GM23338 (cell line): Measurements from ENCODE around the gene DLL1. TPM values are rescaled to one million over a fixed set of nuclear protein-coding genes. Genes with fewer than 3 reads are reported as not detected.

Experiments used
- ATAC-seq: fragments of 200-7000 bp; cut with Tn5 transposase; 3 replicates; pipeline ENCODE4 v1.9.1; 2020
- DNase-seq: peaks from one replicate; pipeline ENCODE4 v3.0.0-alpha.2; 2015; ENCODE audit warnings: low spot score
- H2AFZ ChIP-seq: fragments of 200-600 bp; sonication (generic); 2 replicates; pipeline ENCODE4 v1.8.0; 2016; ENCODE audit warnings: antibody characterized with exemption, mild to moderate bottlenecking, moderate library complexity
- H3F3A ChIP-seq: fragments of 200-600 bp; sonication (generic); replicated peaks from 2 replicates; pipeline ENCODE4 v1.8.0; 2017; ENCODE audit warnings: antibody characterized with exemption, mixed run types, low read depth
- H3K27ac ChIP-seq: fragments of 200-600 bp; sonication (generic); 2 replicates; pipeline ENCODE4 v1.6.1; 2016; ENCODE audit warnings: low read depth
- H3K27me3 ChIP-seq: fragments of 200-600 bp; sonication (generic); 2 replicates; pipeline ENCODE4 v1.8.0; 2016; ENCODE audit warnings: mild to moderate bottlenecking, mixed run types, moderate library complexity; ENCODE audit not compliant: insufficient read depth
- H3K36me3 ChIP-seq: fragments of 200-600 bp; sonication (generic); 2 replicates; pipeline ENCODE4 v1.8.0; 2016; ENCODE audit warnings: mild to moderate bottlenecking; ENCODE audit not compliant: insufficient read depth
- H3K4me1 ChIP-seq: fragments of 200-600 bp; sonication (generic); 2 replicates; pipeline ENCODE4 v1.8.0; 2016; ENCODE audit warnings: mild to moderate bottlenecking, moderate library complexity; ENCODE audit not compliant: insufficient read depth
- H3K4me2 ChIP-seq: fragments of 200-600 bp; sonication (generic); 2 replicates; pipeline ENCODE4 v1.7.1; 2017; ENCODE audit warnings: mixed run types
- H3K4me3 ChIP-seq: fragments of 200-600 bp; sonication (generic); 2 replicates; pipeline ENCODE4 v1.6.1; 2016; ENCODE audit warnings: mixed run types
- H3K79me2 ChIP-seq: fragments of 200-600 bp; sonication (generic); replicated peaks from 2 replicates; pipeline ENCODE4 v1.8.0; 2017; ENCODE audit warnings: mild to moderate bottlenecking; ENCODE audit not compliant: insufficient read depth
- H3K9me2 ChIP-seq: fragments of 200-600 bp; sonication (generic); 2 replicates; pipeline ENCODE4 v1.8.0; 2017; ENCODE audit not compliant: insufficient read depth
- H4K20me1 ChIP-seq: fragments of 200-600 bp; sonication (generic); replicated peaks from 2 replicates; pipeline ENCODE4 v1.8.0; 2017; ENCODE audit warnings: mild to moderate bottlenecking; ENCODE audit not compliant: insufficient read depth
- H3K27ac Mint-ChIP-seq: 2 replicates; pipeline ENCODE4 v1.8.0; 2020; ENCODE audit warnings: inconsistent platforms, mild to moderate bottlenecking, moderate library complexity, mixed read lengths
- H3K27me3 Mint-ChIP-seq: 3 replicates; pipeline ENCODE4 v1.8.0; 2022; ENCODE audit warnings: low read depth, mild to moderate bottlenecking, moderate library complexity, mixed read lengths, inconsistent platforms; ENCODE audit not compliant: insufficient read depth, poor library complexity
- H3K36me3 Mint-ChIP-seq: 3 replicates; pipeline ENCODE4 v1.8.0; 2021; ENCODE audit warnings: low read depth, mild to moderate bottlenecking, inconsistent platforms, moderate library complexity, mixed read lengths
- H3K4me1 Mint-ChIP-seq: 3 replicates; pipeline ENCODE4 v1.8.0; 2020; ENCODE audit warnings: mild to moderate bottlenecking, inconsistent platforms, mixed read lengths
- H3K4me3 Mint-ChIP-seq: 3 replicates; pipeline ENCODE4 v1.8.0; 2021; ENCODE audit warnings: moderate library complexity, mild to moderate bottlenecking, inconsistent platforms, mixed read lengths
- H3K9me3 Mint-ChIP-seq: 3 replicates; pipeline ENCODE4 v1.8.0; 2020; ENCODE audit warnings: moderate library complexity, mild to moderate bottlenecking, inconsistent platforms, mixed read lengths
- CREB1 ChIP-seq: fragments of 250-450 bp; sonication (Bioruptor Pico); IDR thresholded peaks from 2 replicates; pipeline ENCODE4 v1.5.0; 2020; ENCODE audit warnings: low read depth, mild to moderate bottlenecking, moderate library complexity
- EZH2 ChIP-seq: fragments of 200-600 bp; sonication (generic); IDR thresholded peaks from one replicate; pipeline ENCODE4 v1.8.0; 2017; ENCODE audit warnings: antibody characterized with exemption, mild to moderate bottlenecking, low read depth; ENCODE audit not compliant: unreplicated experiment
- EZH2phosphoT487 ChIP-seq: fragments of 200-600 bp; sonication (generic); IDR thresholded peaks from one replicate; pipeline ENCODE4 v1.8.1; 2018; ENCODE audit warnings: antibody characterized with exemption; ENCODE audit not compliant: unreplicated experiment
- JUNB ChIP-seq: IDR thresholded peaks from one replicate; pipeline ENCODE4 v1.6.1; 2016; ENCODE audit warnings: antibody characterized with exemption; ENCODE audit not compliant: unreplicated experiment
- NANOG ChIP-seq: IDR thresholded peaks from 2 replicates; pipeline ENCODE4 v1.6.1; 2016; ENCODE audit warnings: antibody characterized with exemption, borderline replicate concordance
- POLR2AphosphoS5 ChIP-seq: IDR thresholded peaks from 2 replicates; pipeline ENCODE4 v1.6.1; 2016; ENCODE audit warnings: antibody characterized with exemption, low read depth
- STAT1 ChIP-seq: IDR thresholded peaks from one replicate; pipeline ENCODE4 v1.6.1; 2016; ENCODE audit warnings: antibody characterized with exemption; ENCODE audit not compliant: unreplicated experiment
- ZNF114 ChIP-seq: fragments of 250-450 bp; sonication (Bioruptor Pico); IDR thresholded peaks from 2 replicates; pipeline ENCODE4 v1.5.0; 2020; ENCODE audit warnings: mild to moderate bottlenecking, moderate library complexity
- ZNF331 ChIP-seq: fragments of 250-450 bp; sonication (Bioruptor Pico); IDR thresholded peaks from 2 replicates; pipeline ENCODE4 v1.5.0; 2020; ENCODE audit warnings: low read depth, mild to moderate bottlenecking, moderate library complexity
- polyA plus RNA-seq: library from polyadenylated mRNA; unstranded; fragments of >200 nt; fragmentation: Nextera tagmentation; extraction: Ambion mirVana; gene quantifications from 2 replicates; pipeline ENCODE4 v1.2.1, GENCODE V29; 2016
- total RNA-seq: library from RNA; depleted of rRNA; stranded (reverse); fragments of >200 nt; shearing (Covaris generic); gene quantifications from 2 replicates; pipeline ENCODE4 v1.2.3, GENCODE V29; 2014
- TF ChIP-seq, protein P1 (sequence below): IDR thresholded peaks from 2 replicates; pipeline ENCODE4 v1.6.1; 2016; ENCODE audit warnings: antibody characterized with exemption
- TF ChIP-seq, protein P2 (sequence below): IDR thresholded peaks from one replicate; pipeline ENCODE4 v1.6.1; 2018; ENCODE audit warnings: antibody characterized with exemption; ENCODE audit not compliant: unreplicated experiment
- TF ChIP-seq, protein P3 (sequence below): fragments of 250-450 bp; sonication (Bioruptor Pico); IDR thresholded peaks from 2 replicates; pipeline ENCODE4 v1.5.0; 2020; ENCODE audit warnings: mild to moderate bottlenecking, moderate library complexity
- TF ChIP-seq, protein P4 (sequence below), 2 experiments: fragments of 200-600 bp in 1 of 2; sonication (generic) in 1 of 2; conservative IDR thresholded peaks; 2 replicates each; pipeline versions ENCODE4 v1.5.1 to v1.6.1; 2016 to 2017; ENCODE audit warnings: antibody characterized with exemption in 2 of 2, low read depth in 2 of 2, mild to moderate bottlenecking in 2 of 2, moderate library complexity in 1 of 2

Gene DLL1
- total and polyA plus RNA-seq, 2 experiments from 2014 or later: 2.2 to 4.6 TPM

DNA sequence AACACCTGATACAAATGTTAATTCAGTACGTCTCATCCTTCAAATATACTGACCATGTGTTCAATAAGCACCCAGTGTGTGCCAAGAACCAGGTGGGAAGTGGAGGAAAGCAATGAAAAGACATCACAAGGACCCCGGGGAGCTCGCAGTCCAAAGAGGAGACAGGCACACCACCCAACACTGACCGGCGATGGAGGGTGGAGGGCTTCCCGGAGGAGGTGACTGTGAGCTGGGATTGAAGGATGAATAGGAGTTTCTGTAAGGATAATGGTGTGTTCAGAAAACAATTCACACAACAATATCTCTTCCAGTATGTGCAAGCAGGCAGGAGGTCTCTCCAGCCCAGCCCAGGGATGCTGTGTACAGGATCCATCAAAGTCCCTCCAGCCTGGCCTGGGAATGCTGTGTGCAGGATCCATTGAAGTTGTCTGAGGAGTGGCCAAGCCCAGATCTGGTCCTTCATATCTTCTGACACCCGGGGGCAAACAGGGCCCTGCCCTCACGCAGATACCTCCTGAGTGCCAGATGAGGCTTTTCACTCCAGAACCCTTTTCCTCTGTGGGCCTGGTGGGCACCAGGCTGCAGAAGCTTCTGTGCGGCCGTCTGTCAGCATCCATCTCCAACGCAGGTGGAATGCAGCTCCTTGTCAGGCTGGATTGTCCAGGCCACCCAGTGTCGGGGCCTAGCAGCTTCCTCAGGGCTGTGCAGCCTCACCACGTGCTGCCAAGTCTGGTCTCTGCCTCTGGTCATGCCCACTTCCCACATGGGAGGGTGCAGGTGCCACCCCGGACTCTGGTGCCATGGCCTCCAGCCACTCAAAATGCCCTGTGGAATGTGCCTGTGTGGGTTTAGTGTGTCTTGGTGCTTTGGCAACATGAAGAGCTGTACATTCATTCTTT lies 36.3 kb downstream of the DLL1 start:
- ATAC-seq: no peak
- Histone ChIP-seq H3K27ac (no peak overlapping the region), H3K27me3 (no peaks in the 10 kb centered on the region), H3K4me1 (no peaks in the 10 kb centered on the region), H3F3A (no peaks in the 10 kb centered on the region), H2AFZ (no peak overlapping the region), H3K9me2 (no peaks in the 10 kb centered on the region), H3K36me3 (no peaks in the 10 kb centered on the region), H3K79me2 (no peaks in the 10 kb centered on the region), H3K4me3 (no peak overlapping the region), H4K20me1 (no peaks in the 10 kb centered on the region), H3K4me2 (no peak overlapping the region)
- H3K27ac Mint-ChIP-seq: no peak overlapping the region
- no peaks in the 10 kb centered on the region for H3K9me3 Mint-ChIP-seq
- DNase-seq: no peak
- no peak overlapping the region for H3K4me3 Mint-ChIP-seq
- TF ChIP-seq, protein P1, sequence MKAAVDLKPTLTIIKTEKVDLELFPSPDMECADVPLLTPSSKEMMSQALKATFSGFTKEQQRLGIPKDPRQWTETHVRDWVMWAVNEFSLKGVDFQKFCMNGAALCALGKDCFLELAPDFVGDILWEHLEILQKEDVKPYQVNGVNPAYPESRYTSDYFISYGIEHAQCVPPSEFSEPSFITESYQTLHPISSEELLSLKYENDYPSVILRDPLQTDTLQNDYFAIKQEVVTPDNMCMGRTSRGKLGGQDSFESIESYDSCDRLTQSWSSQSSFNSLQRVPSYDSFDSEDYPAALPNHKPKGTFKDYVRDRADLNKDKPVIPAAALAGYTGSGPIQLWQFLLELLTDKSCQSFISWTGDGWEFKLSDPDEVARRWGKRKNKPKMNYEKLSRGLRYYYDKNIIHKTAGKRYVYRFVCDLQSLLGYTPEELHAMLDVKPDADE: no peak
- TF ChIP-seq JUNB (no peak), EZH2 (no peak), CREB1 (CRISPR knock-in tag) (no peak), ZNF114 (CRISPR knock-in tag) (no peak), EZH2phosphoT487 (no peak), ZNF331 (CRISPR knock-in tag) (no peak), NANOG (no peak), STAT1 (no peak), POLR2AphosphoS5 (no peak)
- TF ChIP-seq, protein P2, sequence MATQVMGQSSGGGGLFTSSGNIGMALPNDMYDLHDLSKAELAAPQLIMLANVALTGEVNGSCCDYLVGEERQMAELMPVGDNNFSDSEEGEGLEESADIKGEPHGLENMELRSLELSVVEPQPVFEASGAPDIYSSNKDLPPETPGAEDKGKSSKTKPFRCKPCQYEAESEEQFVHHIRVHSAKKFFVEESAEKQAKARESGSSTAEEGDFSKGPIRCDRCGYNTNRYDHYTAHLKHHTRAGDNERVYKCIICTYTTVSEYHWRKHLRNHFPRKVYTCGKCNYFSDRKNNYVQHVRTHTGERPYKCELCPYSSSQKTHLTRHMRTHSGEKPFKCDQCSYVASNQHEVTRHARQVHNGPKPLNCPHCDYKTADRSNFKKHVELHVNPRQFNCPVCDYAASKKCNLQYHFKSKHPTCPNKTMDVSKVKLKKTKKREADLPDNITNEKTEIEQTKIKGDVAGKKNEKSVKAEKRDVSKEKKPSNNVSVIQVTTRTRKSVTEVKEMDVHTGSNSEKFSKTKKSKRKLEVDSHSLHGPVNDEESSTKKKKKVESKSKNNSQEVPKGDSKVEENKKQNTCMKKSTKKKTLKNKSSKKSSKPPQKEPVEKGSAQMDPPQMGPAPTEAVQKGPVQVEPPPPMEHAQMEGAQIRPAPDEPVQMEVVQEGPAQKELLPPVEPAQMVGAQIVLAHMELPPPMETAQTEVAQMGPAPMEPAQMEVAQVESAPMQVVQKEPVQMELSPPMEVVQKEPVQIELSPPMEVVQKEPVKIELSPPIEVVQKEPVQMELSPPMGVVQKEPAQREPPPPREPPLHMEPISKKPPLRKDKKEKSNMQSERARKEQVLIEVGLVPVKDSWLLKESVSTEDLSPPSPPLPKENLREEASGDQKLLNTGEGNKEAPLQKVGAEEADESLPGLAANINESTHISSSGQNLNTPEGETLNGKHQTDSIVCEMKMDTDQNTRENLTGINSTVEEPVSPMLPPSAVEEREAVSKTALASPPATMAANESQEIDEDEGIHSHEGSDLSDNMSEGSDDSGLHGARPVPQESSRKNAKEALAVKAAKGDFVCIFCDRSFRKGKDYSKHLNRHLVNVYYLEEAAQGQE: no peak
- TF ChIP-seq, protein P3, sequence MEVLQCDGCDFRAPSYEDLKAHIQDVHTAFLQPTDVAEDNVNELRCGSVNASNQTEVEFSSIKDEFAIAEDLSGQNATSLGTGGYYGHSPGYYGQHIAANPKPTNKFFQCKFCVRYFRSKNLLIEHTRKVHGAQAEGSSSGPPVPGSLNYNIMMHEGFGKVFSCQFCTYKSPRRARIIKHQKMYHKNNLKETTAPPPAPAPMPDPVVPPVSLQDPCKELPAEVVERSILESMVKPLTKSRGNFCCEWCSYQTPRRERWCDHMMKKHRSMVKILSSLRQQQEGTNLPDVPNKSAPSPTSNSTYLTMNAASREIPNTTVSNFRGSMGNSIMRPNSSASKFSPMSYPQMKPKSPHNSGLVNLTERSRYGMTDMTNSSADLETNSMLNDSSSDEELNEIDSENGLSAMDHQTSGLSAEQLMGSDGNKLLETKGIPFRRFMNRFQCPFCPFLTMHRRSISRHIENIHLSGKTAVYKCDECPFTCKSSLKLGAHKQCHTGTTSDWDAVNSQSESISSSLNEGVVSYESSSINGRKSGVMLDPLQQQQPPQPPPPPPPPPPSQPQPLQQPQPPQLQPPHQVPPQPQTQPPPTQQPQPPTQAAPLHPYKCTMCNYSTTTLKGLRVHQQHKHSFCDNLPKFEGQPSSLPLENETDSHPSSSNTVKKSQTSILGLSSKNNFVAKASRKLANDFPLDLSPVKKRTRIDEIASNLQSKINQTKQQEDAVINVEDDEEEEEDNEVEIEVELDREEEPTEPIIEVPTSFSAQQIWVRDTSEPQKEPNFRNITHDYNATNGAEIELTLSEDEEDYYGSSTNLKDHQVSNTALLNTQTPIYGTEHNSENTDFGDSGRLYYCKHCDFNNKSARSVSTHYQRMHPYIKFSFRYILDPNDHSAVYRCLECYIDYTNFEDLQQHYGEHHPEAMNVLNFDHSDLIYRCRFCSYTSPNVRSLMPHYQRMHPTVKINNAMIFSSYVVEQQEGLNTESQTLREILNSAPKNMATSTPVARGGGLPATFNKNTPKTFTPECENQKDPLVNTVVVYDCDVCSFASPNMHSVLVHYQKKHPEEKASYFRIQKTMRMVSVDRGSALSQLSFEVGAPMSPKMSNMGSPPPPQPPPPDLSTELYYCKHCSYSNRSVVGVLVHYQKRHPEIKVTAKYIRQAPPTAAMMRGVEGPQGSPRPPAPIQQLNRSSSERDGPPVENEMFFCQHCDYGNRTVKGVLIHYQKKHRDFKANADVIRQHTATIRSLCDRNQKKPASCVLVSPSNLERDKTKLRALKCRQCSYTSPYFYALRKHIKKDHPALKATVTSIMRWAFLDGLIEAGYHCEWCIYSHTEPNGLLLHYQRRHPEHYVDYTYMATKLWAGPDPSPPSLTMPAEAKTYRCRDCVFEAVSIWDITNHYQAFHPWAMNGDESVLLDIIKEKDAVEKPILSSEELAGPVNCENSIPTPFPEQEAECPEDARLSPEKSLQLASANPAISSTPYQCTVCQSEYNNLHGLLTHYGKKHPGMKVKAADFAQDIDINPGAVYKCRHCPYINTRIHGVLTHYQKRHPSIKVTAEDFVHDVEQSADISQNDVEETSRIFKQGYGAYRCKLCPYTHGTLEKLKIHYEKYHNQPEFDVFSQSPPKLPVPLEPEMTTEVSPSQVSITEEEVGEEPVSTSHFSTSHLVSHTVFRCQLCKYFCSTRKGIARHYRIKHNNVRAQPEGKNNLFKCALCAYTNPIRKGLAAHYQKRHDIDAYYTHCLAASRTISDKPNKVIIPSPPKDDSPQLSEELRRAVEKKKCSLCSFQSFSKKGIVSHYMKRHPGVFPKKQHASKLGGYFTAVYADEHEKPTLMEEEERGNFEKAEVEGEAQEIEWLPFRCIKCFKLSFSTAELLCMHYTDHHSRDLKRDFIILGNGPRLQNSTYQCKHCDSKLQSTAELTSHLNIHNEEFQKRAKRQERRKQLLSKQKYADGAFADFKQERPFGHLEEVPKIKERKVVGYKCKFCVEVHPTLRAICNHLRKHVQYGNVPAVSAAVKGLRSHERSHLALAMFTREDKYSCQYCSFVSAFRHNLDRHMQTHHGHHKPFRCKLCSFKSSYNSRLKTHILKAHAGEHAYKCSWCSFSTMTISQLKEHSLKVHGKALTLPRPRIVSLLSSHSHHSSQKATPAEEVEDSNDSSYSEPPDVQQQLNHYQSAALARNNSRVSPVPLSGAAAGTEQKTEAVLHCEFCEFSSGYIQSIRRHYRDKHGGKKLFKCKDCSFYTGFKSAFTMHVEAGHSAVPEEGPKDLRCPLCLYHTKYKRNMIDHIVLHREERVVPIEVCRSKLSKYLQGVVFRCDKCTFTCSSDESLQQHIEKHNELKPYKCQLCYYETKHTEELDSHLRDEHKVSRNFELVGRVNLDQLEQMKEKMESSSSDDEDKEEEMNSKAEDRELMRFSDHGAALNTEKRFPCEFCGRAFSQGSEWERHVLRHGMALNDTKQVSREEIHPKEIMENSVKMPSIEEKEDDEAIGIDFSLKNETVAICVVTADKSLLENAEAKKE (CRISPR knock-in tag): no peak
- TF ChIP-seq, protein P4, sequence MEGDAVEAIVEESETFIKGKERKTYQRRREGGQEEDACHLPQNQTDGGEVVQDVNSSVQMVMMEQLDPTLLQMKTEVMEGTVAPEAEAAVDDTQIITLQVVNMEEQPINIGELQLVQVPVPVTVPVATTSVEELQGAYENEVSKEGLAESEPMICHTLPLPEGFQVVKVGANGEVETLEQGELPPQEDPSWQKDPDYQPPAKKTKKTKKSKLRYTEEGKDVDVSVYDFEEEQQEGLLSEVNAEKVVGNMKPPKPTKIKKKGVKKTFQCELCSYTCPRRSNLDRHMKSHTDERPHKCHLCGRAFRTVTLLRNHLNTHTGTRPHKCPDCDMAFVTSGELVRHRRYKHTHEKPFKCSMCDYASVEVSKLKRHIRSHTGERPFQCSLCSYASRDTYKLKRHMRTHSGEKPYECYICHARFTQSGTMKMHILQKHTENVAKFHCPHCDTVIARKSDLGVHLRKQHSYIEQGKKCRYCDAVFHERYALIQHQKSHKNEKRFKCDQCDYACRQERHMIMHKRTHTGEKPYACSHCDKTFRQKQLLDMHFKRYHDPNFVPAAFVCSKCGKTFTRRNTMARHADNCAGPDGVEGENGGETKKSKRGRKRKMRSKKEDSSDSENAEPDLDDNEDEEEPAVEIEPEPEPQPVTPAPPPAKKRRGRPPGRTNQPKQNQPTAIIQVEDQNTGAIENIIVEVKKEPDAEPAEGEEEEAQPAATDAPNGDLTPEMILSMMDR (conservative IDR thresholded peaks at IDR 0.05; ENCODE audit: low read depth in 2 of 2): no peak
- no peaks in the 10 kb centered on the region for H3K4me1 Mint-ChIP-seq
- no peaks in the 10 kb centered on the region; the same call in 2 of the 3 replicates for H3K36me3 Mint-ChIP-seq
- peaks cover 4% of the 10 kb centered on the region for H3K27me3 Mint-ChIP-seq
